HepG2 (cell line): Measurements from ENCODE around the gene SEC31B. TPM values are rescaled to one million over a fixed set of nuclear protein-coding genes. Genes with fewer than 3 reads are reported as not detected.

Source experiments
- CENPT ChIP-seq: sonication (generic); formaldehyde crosslinking; IDR thresholded peaks from 2 replicates; pipeline ENCODE4 v1.8.0; 2022; ENCODE audit warnings: low read depth, mild to moderate bottlenecking, moderate library complexity, missing genetic modification reagents
- CENPX ChIP-seq: sonication (generic); formaldehyde crosslinking; IDR thresholded peaks from 2 replicates; pipeline ENCODE4 v1.9.0; 2021; ENCODE audit warnings: mild to moderate bottlenecking, missing genetic modification reagents, moderate library complexity
- EEA1 ChIP-seq: sonication (generic); formaldehyde crosslinking; IDR thresholded peaks from 2 replicates; pipeline ENCODE4 v1.5.1; 2020; ENCODE audit warnings: mild to moderate bottlenecking, missing genetic modification reagents, borderline replicate concordance
- IRX3 ChIP-seq: sonication (generic); formaldehyde crosslinking; IDR thresholded peaks from 2 replicates; pipeline ENCODE4 v1.8.1; 2023; ENCODE audit warnings: mild to moderate bottlenecking, low read depth, missing genetic modification reagents, borderline replicate concordance
- MEIS1 ChIP-seq: sonication (generic); formaldehyde crosslinking; IDR thresholded peaks from 2 replicates; pipeline ENCODE4 v1.9.0; 2021; ENCODE audit warnings: mild to moderate bottlenecking, missing genetic modification reagents, moderate library complexity, borderline replicate concordance
- NFKBIZ ChIP-seq: IDR thresholded peaks from 2 replicates; pipeline ENCODE4 v1.6.1; 2018; ENCODE audit warnings: missing genetic modification reagents, missing compliant biosample characterization
- ZBTB3 ChIP-seq: sonication (generic); formaldehyde crosslinking; IDR thresholded peaks from 2 replicates; pipeline ENCODE4 v1.4.0; 2020; ENCODE audit warnings: low read depth, mild to moderate bottlenecking, moderate library complexity, missing genetic modification reagents, borderline replicate concordance
- ZBTB42 ChIP-seq: sonication (generic); formaldehyde crosslinking; IDR thresholded peaks from 2 replicates; pipeline ENCODE4 v1.5.0; 2020; ENCODE audit warnings: mild to moderate bottlenecking, missing genetic modification reagents
- ZNF333 ChIP-seq: sonication (generic); formaldehyde crosslinking; IDR thresholded peaks from 2 replicates; pipeline ENCODE4 v1.4.0; 2020; ENCODE audit warnings: mild to moderate bottlenecking, missing genetic modification reagents, borderline replicate concordance
- ZNF383 ChIP-seq: sonication (generic); formaldehyde crosslinking; IDR thresholded peaks from 2 replicates; pipeline ENCODE4 v1.4.0; 2020; ENCODE audit warnings: missing genetic modification reagents, mild to moderate bottlenecking, borderline replicate concordance
- polyA plus RNA-seq, 8 experiments: library from polyadenylated mRNA; depleted of rRNA in 3 of 8; stranded (reverse) in 7 of 8; unstranded in 1 of 8; fragments of >200 nt; fragmentation: Illumina TruSeq in 4 of 8; extraction: Trizol in 4 of 8; gene quantifications; 2 replicates each; pipeline versions ENCODE4 v1.2.1 to v1.2.3, GENCODE V29; 2011 to 2016; ENCODE audit warnings: low read depth in 4 of 8, missing spikeins in 1 of 8, mixed read lengths in 1 of 8; ENCODE audit not compliant: insufficient read depth in 1 of 8
- total RNA-seq, 5 experiments: library from RNA; depleted of rRNA; stranded (reverse); fragments of >200 nt; fragmentation: Illumina TruSeq; extraction: Trizol; gene quantifications; 2 replicates each; pipeline ENCODE4 v1.2.3, GENCODE V29; 2016; ENCODE audit warnings: low read depth in 1 of 5
- TF ChIP-seq, protein P1 (sequence below): IDR thresholded peaks from 2 replicates; pipeline ENCODE4 v1.6.1; 2016; ENCODE audit warnings: mild to moderate bottlenecking, missing biosample characterization, missing genetic modification reagents
- TF ChIP-seq, protein P2 (sequence below): sonication (generic); formaldehyde crosslinking; IDR thresholded peaks from 2 replicates; pipeline ENCODE4 v1.5.1; 2020; ENCODE audit warnings: mild to moderate bottlenecking, missing genetic modification reagents
- TF ChIP-seq, protein P3 (sequence below): sonication (generic); formaldehyde crosslinking; IDR thresholded peaks from 2 replicates; pipeline ENCODE4 v1.5.1; 2020; ENCODE audit warnings: mild to moderate bottlenecking, missing genetic modification reagents, moderate library complexity
- TF ChIP-seq, protein P4 (sequence below): IDR thresholded peaks from 2 replicates; pipeline ENCODE4 v1.6.1; 2016; ENCODE audit warnings: low read depth
- TF ChIP-seq, protein P5 (sequence below): sonication (generic); formaldehyde crosslinking; IDR thresholded peaks from 2 replicates; pipeline ENCODE4 v1.5.1; 2020; ENCODE audit warnings: missing genetic modification reagents, mild to moderate bottlenecking, borderline replicate concordance

SEC31B gene
- total and polyA plus RNA-seq, 2 of the 13 experiments (the other 11 are each of a cell fraction or from before 2014, with no cell fraction given): 2.0 to 8.3 TPM

DNA sequence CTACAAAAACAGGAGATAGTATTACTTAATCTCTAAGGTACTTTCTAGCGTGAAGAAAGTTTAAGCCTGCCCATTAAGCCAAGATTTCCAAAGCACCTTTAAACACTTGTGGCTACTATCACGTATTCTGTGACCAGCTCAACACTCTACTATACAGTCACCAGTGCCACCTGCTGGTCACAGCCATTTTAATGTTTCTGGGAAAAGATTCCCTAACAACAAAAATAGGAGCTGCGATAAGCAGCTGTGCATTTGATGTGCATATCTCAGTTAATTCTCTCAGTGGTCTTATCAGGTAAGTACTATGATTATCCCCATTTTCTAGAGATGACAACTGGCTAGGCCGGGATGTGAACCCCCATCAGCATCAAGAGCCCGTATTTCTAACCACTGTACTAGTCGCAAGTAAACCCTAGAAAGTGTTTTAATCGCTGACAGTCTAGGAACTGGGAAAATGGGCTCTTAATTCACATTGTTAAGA, 860 bp downstream of the SEC31B start (continued):
- TF ChIP-seq, protein P1, sequence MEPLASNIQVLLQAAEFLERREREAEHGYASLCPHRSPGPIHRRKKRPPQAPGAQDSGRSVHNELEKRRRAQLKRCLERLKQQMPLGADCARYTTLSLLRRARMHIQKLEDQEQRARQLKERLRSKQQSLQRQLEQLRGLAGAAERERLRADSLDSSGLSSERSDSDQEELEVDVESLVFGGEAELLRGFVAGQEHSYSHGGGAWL: no peak
- TF ChIP-seq NFKBIZ (CRISPR knock-in tag) (no peak), ZNF333 (CRISPR knock-in tag) (no peak), ZBTB3 (no peak), CENPT (CRISPR knock-in tag) (no peak), IRX3 (no peak), MEIS1 (CRISPR knock-in tag) (0 out of 2 replicates have a peak, but pooled peaks have one; percentile 15), EEA1 (CRISPR knock-in tag) (no peak), ZBTB42 (CRISPR knock-in tag) (no peak), CENPX (CRISPR knock-in tag) (no peak), ZNF383 (no peak)
- TF ChIP-seq, protein P2, sequence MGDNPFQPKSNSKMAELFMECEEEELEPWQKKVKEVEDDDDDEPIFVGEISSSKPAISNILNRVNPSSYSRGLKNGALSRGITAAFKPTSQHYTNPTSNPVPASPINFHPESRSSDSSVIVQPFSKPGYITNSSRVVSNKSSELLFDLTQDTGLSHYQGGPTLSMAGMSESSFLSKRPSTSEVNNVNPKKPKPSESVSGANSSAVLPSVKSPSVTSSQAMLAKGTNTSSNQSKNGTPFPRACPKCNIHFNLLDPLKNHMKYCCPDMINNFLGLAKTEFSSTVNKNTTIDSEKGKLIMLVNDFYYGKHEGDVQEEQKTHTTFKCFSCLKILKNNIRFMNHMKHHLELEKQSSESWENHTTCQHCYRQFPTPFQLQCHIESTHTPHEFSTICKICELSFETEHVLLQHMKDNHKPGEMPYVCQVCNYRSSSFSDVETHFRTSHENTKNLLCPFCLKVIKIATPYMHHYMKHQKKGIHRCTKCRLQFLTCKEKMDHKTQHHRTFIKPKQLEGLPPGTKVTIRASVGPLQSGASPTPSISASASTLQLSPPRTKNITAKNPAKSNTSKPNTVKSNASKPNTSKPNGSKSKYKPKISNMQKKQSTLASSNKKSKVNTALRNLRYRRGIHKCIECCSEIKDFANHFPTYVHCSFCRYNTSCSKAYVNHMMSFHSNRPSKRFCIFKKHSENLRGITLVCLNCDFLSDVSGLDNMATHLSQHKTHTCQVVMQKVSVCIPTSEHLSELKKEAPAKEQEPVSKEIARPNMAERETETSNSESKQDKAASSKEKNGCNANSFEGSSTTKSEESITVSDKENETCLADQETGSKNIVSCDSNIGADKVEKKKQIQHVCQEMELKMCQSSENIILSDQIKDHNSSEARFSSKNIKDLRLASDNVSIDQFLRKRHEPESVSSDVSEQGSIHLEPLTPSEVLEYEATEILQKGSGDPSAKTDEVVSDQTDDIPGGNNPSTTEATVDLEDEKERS (CRISPR knock-in tag): no peak
- TF ChIP-seq, protein P3, sequence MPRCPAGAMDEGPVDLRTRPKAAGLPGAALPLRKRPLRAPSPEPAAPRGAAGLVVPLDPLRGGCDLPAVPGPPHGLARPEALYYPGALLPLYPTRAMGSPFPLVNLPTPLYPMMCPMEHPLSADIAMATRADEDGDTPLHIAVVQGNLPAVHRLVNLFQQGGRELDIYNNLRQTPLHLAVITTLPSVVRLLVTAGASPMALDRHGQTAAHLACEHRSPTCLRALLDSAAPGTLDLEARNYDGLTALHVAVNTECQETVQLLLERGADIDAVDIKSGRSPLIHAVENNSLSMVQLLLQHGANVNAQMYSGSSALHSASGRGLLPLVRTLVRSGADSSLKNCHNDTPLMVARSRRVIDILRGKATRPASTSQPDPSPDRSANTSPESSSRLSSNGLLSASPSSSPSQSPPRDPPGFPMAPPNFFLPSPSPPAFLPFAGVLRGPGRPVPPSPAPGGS (CRISPR knock-in tag): no peak
- TF ChIP-seq, protein P4, sequence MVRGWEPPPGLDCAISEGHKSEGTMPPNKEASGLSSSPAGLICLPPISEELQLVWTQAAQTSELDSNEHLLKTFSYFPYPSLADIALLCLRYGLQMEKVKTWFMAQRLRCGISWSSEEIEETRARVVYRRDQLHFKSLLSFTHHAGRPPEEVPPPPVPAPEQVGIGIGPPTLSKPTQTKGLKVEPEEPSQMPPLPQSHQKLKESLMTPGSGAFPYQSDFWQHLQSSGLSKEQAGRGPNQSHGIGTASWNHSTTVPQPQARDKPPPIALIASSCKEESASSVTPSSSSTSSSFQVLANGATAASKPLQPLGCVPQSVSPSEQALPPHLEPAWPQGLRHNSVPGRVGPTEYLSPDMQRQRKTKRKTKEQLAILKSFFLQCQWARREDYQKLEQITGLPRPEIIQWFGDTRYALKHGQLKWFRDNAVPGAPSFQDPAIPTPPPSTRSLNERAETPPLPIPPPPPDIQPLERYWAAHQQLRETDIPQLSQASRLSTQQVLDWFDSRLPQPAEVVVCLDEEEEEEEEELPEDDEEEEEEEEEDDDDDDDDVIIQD (CRISPR knock-in tag): peak; percentile 8; the same call in 1 of the 2 replicates
- TF ChIP-seq, protein P5, sequence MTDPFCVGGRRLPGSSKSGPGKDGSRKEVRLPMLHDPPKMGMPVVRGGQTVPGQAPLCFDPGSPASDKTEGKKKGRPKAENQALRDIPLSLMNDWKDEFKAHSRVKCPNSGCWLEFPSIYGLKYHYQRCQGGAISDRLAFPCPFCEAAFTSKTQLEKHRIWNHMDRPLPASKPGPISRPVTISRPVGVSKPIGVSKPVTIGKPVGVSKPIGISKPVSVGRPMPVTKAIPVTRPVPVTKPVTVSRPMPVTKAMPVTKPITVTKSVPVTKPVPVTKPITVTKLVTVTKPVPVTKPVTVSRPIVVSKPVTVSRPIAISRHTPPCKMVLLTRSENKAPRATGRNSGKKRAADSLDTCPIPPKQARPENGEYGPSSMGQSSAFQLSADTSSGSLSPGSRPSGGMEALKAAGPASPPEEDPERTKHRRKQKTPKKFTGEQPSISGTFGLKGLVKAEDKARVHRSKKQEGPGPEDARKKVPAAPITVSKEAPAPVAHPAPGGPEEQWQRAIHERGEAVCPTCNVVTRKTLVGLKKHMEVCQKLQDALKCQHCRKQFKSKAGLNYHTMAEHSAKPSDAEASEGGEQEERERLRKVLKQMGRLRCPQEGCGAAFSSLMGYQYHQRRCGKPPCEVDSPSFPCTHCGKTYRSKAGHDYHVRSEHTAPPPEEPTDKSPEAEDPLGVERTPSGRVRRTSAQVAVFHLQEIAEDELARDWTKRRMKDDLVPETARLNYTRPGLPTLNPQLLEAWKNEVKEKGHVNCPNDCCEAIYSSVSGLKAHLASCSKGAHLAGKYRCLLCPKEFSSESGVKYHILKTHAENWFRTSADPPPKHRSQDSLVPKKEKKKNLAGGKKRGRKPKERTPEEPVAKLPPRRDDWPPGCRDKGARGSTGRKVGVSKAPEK (CRISPR knock-in tag): no peak
